ENCODE data around the gene TAPT1.

Gene TAPT1, protein sequence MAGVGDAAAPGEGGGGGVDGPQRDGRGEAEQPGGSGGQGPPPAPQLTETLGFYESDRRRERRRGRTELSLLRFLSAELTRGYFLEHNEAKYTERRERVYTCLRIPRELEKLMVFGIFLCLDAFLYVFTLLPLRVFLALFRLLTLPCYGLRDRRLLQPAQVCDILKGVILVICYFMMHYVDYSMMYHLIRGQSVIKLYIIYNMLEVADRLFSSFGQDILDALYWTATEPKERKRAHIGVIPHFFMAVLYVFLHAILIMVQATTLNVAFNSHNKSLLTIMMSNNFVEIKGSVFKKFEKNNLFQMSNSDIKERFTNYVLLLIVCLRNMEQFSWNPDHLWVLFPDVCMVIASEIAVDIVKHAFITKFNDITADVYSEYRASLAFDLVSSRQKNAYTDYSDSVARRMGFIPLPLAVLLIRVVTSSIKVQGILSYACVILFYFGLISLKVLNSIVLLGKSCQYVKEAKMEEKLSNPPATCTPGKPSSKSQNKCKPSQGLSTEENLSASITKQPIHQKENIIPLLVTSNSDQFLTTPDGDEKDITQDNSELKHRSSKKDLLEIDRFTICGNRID

DNA sequence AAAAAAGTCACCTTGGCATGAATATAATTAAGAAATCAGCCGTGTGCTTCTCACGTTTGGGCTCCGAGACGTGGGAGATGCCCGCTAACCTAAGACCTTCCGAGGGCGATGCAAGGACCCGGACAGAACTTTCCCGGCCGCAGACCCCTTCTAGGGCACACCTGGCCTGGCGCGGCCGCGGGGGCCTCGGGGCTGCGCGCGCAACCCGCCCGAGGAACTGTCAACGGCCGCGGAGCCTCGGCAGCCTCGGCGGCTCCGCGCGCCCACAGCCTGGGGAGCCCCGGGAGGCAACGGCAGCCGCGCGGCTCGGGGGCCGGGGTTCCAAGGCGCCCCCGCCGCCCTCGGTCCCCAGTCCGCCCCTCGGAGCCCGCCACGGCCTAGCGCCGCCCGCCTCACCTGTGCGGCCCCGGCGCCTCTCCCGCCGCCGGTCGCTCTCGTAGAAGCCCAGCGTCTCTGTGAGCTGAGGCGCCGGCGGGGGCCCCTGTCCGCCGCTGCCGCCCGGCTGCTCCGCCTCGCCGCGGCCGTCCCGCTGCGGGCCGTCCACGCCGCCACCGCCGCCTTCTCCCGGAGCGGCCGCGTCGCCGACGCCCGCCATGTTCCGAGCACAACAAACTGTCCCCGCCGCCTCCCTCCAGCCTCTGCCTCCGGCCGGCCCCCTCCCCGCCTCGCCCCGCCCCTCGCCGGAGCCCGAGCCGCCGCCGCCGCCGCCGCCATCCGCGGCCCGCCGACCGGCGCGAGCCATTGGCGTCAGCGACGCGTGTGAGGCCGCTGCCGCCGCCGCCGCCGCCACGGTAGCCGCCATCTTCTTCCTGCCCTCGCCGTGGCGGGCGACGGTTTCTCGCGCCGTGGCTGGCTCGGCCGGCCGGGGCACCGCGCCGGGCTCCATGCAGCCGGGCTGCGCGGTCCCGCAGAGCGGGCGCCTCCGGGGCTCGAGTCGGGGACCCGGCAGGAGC lies at the start of gene TAPT1:
TSS of gene TAPT1 (minus strand) at position 609 of the 953 bp plus-strand sequence. CDS start at position 595, 14 bp downstream.
- DNase-seq: peak; percentile 87

DNA sequence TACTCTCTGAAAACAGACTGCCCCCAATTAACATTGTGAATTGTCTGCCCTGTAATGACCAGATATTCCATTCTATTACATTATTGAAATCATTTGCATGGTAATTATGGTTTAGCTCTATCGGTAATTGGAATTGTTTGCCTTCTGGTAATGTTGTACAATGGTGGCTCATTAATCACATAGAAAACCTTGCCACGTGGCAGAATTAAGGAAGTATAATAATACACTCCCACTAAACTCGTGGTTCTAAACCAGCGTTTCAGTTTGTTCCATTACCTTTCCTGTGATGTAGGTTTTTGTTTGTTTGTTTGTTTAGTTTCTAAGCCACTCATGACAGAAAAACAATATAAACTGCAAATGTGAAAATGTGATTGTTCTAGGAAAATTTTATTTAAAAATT lies 45.1 kb upstream of the TAPT1 start:
- DNase-seq: peak; percentile 23

DNA sequence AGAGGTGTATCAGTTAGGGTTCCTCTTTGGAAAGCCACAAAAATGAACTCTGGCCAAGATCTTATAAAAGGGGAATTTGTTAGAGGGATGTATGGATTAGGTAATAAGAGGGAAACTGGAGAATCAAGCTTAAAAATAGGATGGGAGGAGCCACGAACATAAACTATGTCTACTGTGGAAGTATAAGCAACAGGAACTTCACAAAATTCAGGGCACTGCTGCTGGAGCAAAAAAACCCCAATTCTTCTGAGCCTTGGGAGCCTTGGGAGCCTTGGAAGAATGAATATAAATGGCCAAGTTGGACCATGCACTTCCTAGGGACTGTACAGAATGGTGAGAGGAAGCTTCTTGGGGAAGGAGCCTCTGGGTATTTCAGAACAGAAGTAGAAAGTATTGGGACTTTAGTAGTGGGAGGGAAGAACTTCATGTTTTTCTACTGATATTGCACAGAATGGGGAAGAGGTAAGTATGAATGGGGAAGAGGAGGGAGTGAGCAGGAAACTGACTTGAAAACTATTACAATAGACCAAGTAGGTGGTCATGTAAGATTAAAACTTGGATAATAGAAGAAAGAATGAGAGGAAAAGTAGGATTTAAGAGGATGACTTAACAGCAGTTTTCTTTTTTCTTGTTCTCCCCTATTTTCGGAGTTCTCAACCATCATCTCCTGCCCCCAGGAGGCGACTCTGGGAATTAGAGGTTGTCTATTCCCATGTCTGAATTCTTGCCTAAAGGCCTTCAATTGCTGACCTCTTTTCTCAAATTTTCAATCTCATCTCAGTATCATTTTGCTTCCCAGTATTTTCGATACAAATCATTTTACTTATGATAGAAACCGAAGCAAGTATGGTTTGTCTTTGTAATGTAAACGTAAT lies 44.4 kb upstream of the TAPT1 start:
- peak; percentile 77 for DNase-seq

DNA sequence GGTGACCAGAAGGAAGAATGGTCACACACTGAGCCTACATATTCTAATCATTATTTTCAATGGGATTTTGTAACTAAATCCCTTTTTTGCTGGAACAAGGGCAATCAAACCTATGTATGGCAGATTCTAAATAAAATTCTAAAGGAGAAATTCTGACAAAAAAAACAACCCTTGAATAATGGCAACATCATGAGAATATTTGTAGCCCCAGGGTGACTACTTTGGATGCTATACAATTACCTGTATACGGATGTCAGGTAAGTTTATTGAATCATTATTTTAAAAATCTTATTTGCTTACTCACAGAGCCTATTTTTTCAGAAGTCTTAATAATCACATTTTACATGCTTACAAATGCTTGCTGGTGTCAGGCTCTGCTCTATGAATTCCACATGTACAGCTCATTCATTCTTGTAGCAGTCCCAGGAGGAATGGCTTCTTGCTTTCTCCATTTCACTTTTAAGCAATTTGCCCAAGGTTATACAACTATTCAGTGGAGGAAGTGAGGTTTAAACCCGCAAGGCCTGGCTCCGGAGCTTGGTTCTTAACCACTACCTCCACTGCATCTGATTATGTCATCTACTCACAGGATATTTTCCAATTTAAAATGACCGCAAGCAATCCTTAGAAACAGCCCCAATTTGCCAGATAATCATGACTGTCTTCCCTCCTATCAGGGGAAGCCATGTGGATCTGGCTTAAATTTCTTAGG lies 43.6 kb upstream of the TAPT1 start:
- DNase-seq: peak; percentile 58

DNA sequence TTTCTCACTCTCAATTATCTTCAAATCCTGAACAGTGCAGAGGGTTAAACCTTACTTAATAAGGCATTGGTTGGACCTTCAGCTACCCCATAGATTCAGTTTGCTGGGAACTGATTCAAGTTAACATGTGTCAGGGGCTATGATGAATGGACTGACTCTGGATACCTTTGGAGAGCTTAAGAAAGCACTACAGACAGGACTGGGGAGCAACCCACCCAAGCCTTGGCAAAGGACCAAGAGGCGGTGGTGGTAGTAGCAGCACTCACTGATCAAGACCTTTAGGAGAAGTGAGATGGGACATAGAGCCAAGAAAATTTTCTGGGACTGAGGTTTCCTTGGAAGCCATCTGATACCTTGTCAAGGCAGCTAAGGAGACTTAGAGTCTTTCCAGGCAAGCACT lies 43.0 kb upstream of the TAPT1 start:
- no peak for DNase-seq

DNA sequence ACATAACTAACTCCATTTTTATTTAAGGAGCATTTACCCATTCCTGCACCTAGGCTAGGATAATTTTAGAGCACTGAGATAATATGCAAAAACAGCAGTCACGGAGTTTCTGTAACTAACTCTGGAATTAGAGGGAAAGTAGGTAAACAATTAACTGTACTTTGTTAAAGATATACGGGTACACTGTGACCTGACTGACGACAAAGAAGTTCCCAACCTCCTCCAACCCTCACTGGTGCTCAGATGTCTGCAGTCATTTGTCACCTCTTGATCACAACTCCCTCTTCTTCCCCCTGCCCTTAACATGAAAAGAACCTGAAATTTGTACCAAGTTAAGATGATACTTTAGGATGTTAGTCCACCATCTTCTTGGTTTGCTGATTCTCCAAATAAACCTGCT lies 42.0 kb upstream of the TAPT1 start:
- DNase-seq: no peak

DNA sequence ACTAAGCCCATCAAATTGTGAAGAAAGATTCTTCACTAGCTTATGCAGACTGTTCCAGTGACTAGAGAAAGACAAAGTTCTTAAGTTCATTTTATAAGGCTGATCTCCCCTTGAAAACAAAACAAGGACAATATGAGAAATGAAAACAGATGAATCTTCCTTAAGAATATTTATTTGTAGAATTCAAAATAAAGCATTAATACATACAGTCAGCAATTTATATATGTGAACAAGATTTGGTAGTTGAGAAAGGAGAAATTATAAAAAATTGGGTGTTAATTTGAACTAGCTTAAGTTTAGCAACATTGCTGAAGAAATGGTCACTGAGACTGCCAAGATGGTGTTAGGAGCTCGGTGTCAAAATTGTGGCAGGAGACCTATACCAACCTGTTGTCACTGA lies 41.4 kb upstream of the TAPT1 start:
- no peak for DNase-seq

DNA sequence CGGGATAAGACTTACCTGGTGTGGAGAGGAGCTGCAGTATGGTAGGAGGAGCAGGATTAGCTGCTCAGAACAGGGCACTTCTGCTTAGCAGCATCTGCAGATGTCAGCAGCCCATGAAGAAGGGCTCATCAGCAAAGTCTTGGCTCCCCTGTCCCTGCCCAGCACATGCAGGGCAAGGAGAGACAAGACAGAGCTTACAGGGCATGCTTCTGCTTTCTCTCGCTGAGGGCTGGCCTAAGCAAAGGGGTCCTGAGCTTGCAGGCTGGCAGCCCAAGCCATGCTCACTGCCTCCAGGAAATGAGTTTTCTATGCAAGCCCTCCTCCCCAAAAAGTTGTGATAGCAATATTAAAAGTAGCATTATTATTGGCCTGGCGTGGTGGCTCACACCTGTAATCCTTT lies 39.5 kb upstream of the TAPT1 start:
- no peak for DNase-seq

DNA sequence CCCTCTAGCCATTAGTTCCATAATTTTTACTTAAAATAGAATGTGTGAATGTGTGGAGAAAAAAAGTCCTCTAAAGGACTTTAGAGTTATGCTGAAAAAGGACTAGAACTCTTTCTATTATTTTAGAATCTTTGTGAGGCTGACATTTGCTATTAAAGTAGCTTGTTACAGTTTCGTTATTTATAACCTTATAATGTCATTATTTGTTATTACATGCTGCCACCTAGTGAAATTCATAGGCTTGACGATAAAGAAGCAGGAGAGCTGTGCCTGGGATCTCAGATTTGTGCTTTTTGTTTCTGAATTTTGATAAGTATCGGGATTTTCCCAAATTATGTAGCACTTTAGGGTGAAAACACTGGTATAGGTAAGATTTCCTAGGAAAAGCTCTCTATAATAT lies 38.5 kb upstream of the TAPT1 start:
- DNase-seq: peak; percentile 81

DNA sequence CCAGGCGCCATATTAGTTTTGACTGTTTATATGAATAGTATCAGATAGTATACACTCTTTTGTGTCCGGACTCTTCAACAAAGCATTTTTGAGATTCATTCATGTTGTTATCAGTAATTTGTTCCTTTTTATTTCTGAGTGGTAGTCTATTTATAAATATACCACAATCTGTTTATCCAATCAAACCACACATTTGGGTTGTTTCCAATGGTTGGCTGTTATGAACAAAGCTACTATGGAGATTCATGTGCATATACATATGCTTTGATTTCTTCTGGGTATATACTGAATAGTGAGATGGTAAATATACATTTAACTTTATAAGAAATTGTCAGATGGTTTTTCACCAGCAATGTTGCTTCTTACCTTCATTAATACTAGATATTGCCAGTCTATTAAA lies 36.8 kb upstream of the TAPT1 start:
- DNase-seq: no peak

DNA sequence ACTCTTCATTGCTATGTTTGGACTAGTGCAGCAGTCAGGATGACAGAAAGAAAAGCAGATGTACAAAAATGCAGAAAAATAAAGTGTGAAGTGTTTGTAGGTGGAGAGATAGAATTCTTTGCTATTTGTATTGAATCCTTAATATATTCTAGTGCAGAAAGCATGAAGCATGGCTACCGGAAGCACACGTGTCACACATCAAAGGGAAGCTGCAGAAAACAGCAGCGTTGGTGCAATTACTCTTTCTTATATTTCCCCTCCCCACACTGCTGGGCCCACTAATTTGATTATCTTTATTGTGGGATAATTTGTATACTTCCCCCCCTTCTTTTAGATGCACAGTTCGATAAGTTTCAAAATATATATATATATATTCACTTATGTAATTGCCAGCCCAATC lies 35.9 kb upstream of the TAPT1 start:
- DNase-seq: no peak

DNA sequence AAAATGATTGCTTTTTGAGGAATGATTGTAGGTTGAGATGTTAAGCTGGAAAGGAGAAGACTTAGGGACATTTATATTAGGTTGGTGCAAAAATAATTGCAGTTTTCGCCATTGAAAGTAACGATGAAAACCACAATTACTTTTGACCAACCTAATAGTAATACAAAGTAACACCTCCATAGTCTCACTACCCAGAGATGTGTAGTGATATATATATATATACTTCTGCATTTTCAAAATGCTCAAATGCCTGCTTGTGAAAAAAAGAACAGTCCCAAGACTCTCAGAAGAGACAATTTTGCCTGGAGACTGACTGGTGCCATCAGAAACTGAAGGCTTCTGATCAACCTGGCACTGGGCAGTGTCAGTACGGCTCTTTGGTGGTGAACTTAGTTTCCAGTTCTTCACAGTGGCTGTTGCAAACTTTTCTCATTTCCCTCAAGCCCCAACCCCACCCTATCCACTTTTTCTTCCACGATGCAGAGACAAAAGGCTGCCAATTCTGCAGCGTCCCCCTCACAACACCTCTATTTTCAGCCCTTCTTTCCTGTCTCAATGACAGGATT lies 35.1 kb upstream of the TAPT1 start:
- no peak for DNase-seq

DNA sequence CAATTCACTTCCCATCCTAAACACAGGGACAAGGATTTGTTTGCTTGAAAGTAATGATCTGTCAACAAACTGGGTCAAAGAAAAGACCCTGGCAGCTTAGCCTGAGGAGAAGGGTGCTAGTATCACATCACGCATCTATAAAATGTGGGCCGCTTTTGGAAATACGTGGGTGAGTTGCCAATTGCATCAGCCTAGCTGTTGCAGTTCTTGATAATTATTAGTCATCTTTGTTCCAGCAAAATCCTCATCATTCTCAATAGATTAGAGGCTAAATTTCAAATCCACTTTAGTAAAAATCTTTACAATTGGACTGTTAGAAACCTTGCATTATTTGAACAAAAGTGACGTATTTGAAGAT lies 33.6 kb upstream of the TAPT1 start:
- DNase-seq: peak; percentile 40

DNA sequence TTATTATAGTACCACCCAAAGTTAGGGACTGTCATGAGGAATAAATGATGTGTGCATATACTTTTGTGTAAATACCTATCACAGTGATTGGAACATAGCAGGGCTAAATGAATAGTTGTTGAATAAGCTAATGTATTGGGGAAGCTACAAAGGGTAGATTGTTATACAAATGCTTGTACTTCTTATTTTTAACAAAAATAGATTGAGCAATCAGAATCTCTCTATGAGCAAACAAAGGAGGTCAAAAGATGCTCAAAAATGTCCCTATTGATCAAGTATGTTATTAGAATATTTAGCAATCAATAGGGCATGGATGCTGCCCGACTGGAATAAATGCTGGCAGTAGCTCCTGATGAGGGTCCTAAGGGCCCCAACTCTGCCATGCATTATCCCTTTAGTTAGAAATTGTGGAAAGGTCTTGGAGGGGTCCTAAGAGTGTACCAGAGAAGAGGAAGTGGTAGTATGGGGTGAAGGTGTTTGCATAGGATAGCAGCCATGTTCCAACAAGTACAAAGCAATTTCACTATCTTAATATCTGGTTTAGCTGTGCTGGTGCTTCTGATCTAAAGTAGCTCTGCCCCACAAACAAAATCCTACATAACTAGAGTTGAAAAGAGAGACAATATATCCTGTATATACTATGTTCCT lies 33.1 kb upstream of the TAPT1 start:
- no peak for DNase-seq

DNA sequence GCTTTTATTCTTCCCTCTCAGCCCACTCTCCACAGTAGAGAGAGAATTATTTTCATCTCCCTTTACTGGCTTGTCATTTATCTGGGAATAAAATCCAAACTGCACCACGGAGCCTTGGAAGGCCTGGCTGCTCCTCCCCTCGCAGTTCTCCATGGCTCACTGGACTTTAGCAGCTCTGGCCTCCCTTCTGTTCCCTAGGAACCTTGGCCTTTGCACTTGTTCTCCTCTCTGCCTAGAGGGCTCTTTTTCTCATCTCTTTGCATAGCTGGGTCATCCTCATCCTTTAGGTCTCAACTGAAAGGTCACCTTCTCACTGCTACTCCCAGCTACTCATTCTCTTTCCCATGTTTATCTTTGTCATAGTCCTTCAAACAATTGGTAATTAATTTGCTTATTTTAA lies 31.3 kb upstream of the TAPT1 start:
- DNase-seq: no peak

DNA sequence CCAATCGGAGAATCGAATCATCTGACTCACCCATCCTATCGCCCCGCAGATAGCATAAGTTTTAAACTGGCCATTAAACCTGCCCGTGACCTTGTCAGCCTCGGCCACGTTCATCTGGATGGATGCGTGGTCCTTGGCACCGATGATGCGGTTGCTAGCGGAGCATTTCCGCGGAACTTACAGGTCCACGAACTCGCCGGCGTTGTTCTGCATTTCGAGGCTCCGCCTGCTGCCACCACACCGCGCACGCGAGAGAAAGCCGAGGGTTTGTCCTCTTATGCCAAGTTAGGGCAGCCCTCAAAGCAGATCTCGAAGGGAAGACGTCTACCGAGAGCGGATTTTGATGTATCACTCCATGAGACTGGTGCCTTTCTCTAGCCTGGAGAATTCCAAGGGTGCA lies 30.1 kb upstream of the TAPT1 start:
- no peak for DNase-seq

DNA sequence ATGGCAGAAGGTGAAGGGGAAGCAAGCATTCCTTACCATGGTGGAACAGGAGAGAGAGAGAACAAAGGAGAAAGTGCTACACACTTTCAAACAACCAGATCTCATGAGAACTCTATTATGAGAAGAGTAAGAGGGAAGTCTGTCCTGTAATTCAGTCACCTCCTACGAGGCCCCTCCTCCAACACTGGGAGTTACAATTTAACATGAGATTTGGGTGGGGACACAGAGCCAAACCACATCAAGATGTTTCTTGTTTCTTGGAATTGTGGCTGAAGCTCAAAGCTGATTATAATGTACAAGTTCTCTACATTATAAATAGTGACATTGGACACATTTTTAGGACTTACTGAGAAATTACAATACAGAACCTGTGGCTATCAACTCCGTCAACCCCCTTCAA lies 29.5 kb upstream of the TAPT1 start:
- no peak for DNase-seq

DNA sequence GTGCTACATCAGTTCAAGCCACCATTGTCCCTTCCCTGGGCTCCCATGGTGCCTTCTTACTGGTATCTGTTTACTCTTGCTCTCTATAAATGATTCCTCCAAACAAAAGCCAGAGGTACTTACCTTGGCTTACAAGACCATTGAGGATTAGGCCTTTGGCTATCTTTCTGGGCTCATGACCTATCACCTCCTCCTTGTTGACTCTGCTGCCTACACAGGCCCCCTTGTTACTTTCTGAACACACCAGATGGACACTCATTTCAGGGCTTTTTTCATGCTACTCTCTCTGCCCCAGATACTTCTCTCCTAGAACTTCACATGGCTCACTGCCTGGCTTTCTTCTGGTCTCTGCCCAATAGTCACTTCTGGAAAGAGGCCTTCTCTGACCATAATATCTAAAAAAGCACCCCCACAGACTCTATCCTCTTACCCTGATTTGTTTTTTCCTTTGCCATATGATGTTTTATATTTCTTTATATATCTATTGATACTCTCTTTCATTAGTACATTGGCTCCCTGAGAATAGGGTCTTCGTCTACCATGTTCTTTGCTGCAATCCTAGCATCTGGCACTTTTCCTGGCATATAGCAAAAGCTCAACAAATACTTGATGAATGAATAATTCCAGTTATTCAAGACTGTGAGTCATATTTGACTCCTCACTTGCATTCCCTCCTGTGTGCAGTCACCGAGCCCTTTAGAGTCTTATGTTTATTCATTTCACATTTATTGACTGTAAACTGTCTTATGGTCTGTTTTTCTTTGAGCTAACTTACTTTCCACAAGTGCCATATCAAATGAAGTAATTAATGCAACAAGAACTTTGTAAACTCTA lies 27.1 kb upstream of the TAPT1 start:
- DNase-seq: no peak

DNA sequence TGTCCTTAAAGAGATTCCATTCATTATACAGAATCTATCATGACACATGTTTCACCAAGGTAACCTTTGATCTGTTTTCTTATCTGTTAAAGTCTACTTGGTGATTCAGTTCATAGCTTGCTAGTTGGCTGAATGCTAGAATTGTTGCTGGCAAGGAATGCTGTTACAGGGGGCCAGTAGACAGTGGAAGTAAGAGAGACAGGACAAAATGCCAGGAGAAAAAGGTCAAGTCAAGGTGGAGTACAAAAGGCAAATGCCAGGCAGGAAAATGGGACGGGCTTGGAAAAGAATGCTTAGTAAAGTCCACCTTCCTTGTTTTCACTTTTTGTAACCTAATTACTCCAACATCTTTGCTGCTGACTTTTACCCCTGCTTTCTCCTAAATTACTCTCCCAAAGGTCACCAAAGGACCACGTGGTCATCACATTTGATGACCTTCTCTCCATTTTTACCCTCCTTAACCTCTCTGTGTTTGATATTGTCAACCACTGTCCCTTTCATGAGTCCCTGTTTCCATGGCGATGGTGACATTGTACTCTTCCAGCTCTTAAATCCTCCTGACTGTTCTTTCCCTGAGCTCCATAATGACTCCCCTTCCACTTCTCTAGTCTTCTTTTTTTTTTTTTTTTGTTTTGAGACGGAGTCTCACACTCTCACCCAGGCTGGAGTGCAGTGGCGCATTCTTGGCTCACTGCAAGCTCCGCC lies 24.5 kb upstream of the TAPT1 start:
- no peak for DNase-seq

DNA sequence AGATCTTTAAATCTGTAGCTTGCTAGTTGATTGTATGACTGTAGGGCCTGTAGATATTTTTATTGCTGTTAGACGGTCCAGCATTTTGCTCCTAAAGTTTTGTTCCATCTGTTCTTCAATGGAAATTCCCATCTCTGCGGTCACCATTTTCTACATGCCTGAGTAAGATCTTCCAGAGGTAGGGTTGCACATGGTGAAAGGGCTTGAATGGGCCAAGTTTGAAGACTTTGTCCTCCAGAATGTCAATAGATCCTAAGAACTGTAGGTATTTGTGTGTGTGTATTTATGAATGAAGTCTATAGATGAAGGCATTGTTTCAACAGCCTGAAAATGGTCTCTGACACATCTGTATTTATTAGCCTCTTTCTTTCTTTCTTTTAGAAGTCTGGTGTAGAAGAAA lies 22.3 kb upstream of the TAPT1 start:
- no peak for DNase-seq
